Peyer's patch (tissue), 4 donors: Measurements from ENCODE around the gene ABCF1. TPM values are rescaled to one million over a fixed set of nuclear protein-coding genes. Genes with fewer than 3 reads are reported as not detected.

Experiments used
- DNase-seq, 3 donors: peaks; one replicate each; pipeline ENCODE4 v3.0.0-alpha.2; 2017 to 2019
- H3K27ac ChIP-seq, 4 donors: fragments of 200-600 bp; sonication (generic); one replicate each; pipeline ENCODE4 v1.5.1; 2016 to 2019
- H3K27me3 ChIP-seq, 2 donors: fragments of 200-600 bp; sonication (generic); one replicate each; pipeline ENCODE4 v1.5.1; 2019
- H3K36me3 ChIP-seq, 3 donors: fragments of 200-600 bp; sonication (generic); one replicate each; pipeline ENCODE4 v1.5.1; 2016 to 2019
- H3K4me1 ChIP-seq, 4 donors: fragments of 200-600 bp; sonication (generic); one replicate each; pipeline ENCODE4 v1.5.1; 2016 to 2019
- H3K4me3 ChIP-seq, 4 donors: fragments of 200-600 bp; sonication (generic); 1 replicate in 3 of 4; 2 replicates in 1 of 4; pipeline ENCODE4 v1.5.1; 2016 to 2019; ENCODE audit warnings: mild to moderate bottlenecking in 1 of 4
- H3K9me3 ChIP-seq, 4 donors: fragments of 200-600 bp; sonication (generic); one replicate each; pipeline ENCODE4 v1.5.1; 2016 to 2019; ENCODE audit warnings: mild to moderate bottlenecking in 1 of 4
- CTCF ChIP-seq, 6 experiments: fragments of 450-650 bp in 4 of 6; fragments of 200-600 bp in 2 of 6; sonication (generic) in 1 of 6; IDR thresholded peaks; one replicate each; pipeline ENCODE4 v1.5.1; 2017 to 2019; ENCODE audit warnings: antibody characterized with exemption in 6 of 6, mild to moderate bottlenecking in 3 of 6, moderate library complexity in 1 of 6
- POLR2A ChIP-seq, 2 donors: fragments of 450-650 bp; IDR thresholded peaks; one replicate each; pipeline ENCODE4 v1.5.1; 2017; ENCODE audit warnings: antibody characterized with exemption in 2 of 2, mild to moderate bottlenecking in 2 of 2, moderate library complexity in 2 of 2
- total RNA-seq, 4 donors: library from RNA; depleted of rRNA; stranded (reverse); fragments of >200 nt; gene quantifications; one replicate each; pipeline ENCODE4 v1.1.0, GENCODE V29; 2016

The ABCF1 gene
- total RNA-seq, 4 donors from 2014 or later: 38.6 to 328 (median 45.2) TPM

- Histone ChIP-seq H3K27ac (no peak overlapping the region), H3K9me3 (no peaks in the 10 kb centered on the region), H3K4me1 (peaks cover 0 to 9% (median 4%) of the 10 kb centered on the region in 4 donors), H3K36me3 (peaks cover 0 to 61% (median 0%) of the 10 kb centered on the region in 3 donors), H3K4me3 (no peak overlapping the region), H3K27me3 (no peaks in the 10 kb centered on the region)
- DNase-seq: peak in 1 of 3 donors; percentile 26
- TF ChIP-seq CTCF (IDR thresholded peaks at IDR 0.05): no peak
- TF ChIP-seq POLR2A (IDR thresholded peaks at IDR 0.05): no peak
These were observed 48.3 kb downstream of the ABCF1 start for GRCh38 chr6:30619561-30619960.

GRCh38 chr6:30625511-30625910 lies 54.3 kb downstream of the ABCF1 start:
- DNase-seq: no peak
- H3K9me3 ChIP-seq: no peaks in the 10 kb centered on the region
- H3K4me1 ChIP-seq: peaks cover 0 to 12% (median 1%) of the 10 kb centered on the region in 4 donors
- H3K27ac ChIP-seq: peak overlapping the region in 3 of 4 donors; percentile 86 to 93 (median 92)
- TF ChIP-seq POLR2A (IDR thresholded peaks at IDR 0.05) (no peak), CTCF (IDR thresholded peaks at IDR 0.05) (no peak)
- no peaks in the 10 kb centered on the region for H3K27me3 ChIP-seq
- H3K4me3 ChIP-seq: no peak overlapping the region
- peaks cover 0 to 75% (median 0%) of the 10 kb centered on the region in 3 donors for H3K36me3 ChIP-seq

DNA sequence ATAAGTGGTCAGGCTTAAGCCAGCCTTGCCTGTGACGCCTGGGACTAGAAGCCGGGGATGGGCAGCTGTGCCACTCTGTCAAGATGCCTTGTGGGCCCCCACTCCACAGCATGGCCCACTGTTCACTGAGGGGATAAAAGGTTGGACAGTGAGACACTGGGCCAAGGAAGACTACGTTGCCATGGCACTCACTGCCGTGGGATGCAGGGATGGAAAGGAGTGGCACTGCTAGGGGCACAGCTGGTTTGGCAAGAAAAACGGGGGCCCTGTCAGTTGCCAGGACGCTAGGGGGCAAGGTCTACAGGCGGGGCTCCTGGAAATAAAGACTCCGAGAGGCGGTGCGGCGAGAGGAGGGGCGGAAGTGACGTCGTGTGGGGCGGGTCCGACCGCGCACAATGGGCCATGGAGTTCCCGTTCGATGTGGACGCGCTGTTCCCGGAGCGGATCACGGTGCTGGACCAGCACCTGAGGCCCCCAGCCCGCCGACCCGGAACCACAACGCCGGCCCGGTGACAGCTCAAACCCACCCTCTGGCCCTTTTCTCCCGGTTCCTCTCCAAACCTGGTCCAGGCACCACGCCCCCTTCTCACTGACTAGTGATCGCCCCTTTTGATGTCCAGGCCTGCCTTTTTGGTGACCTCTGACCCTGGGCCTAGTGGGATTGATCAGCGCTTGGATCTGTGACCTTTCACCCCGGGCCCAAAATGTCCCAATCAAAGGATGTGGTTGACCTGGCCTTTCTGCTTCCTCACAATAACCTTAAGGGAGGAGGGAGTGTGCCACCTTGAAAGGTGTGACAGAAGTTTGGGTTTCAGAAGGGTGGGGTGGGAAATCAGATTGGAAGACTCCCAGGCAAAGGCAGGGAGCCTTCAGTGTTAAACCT lies 55.5 kb downstream of the ABCF1 start, which contains the start of gene ATAT1:
Gene ATAT1 (plus strand): TSS at position 391 of the 883 bp plus-strand sequence.
- Histone ChIP-seq H3K36me3 (peaks cover 0 to 70% (median 0%) of the 10 kb centered on the region in 3 donors), H3K4me3 (peak within 1 kb of the TSS; percentile 53 to 70 (median 62)), H3K9me3 (no peaks in the 10 kb centered on the region), H3K27ac (peak within 1 kb of the TSS; percentile 83 to 93 (median 89)), H3K4me1 (peaks cover 0 to 12% (median 1%) of the 10 kb centered on the region in 4 donors), H3K27me3 (no peaks in the 10 kb centered on the region)
- peak; percentile 32 to 56 (median 44) for TF ChIP-seq CTCF (IDR thresholded peaks at IDR 0.05)
- TF ChIP-seq POLR2A (IDR thresholded peaks at IDR 0.05): peak; percentile 63 to 79
- peak; percentile 90 to 97 (median 96) for DNase-seq

DNA sequence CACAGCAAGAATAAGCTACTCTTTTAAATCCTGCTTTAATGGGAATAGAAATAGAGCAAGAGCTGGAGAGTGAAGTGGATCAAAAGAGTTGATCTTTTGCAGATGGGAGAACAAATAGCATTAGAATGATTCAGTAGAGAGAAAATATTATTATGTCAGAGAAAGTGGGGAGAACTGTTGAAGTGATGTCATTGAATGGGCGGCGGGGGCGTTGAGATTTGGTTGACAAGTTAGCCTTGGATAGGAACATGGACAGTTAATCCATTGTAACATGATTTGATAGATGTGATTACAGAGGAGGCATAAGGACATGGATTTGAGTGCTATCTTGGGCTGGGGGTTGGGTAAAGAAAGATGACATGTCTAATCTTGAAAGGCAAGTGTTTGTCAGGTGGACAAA lies 64.6 kb downstream of the ABCF1 start:
- H3K4me1 ChIP-seq: no peaks in the 10 kb centered on the region
- no peak for DNase-seq
- peaks cover 0 to 39% (median 0%) of the 10 kb centered on the region in 3 donors for H3K36me3 ChIP-seq
- no peak overlapping the region for H3K27ac ChIP-seq
- H3K27me3 ChIP-seq: no peaks in the 10 kb centered on the region
- no peak overlapping the region for H3K4me3 ChIP-seq
- H3K9me3 ChIP-seq: no peaks in the 10 kb centered on the region
- no peak for TF ChIP-seq CTCF (IDR thresholded peaks at IDR 0.05)
- no peak for TF ChIP-seq POLR2A (IDR thresholded peaks at IDR 0.05)

- DNase-seq: no peak
- Histone ChIP-seq H3K36me3 (peaks cover 0 to 46% (median 0%) of the 10 kb centered on the region in 3 donors), H3K27me3 (no peaks in the 10 kb centered on the region), H3K4me3 (no peak overlapping the region), H3K4me1 (peaks cover 0 to 10% (median 0%) of the 10 kb centered on the region in 4 donors), H3K9me3 (no peaks in the 10 kb centered on the region), H3K27ac (no peak overlapping the region)
- TF ChIP-seq POLR2A (IDR thresholded peaks at IDR 0.05): no peak
- TF ChIP-seq CTCF (IDR thresholded peaks at IDR 0.05): no peak
These were observed 69.2 kb downstream of the ABCF1 start for GRCh38 chr6:30640481-30640880.
